HuH-7.5 (cell line): ENCODE results near the gene DNAJC12.
A peak's percentile ranks its signal among the peaks of the same experiment; 100 is the strongest.
"Not testable (repeated sequence)": the region's sequence is repeated elsewhere in the genome, so short reads cannot be mapped to it uniquely, and the experiment has no call there.

Experiments
- DNase-seq: peaks from one replicate; pipeline ENCODE4 v3.0.0; 2011; ENCODE audit warnings: low spot score

The DNAJC12 gene

DNA sequence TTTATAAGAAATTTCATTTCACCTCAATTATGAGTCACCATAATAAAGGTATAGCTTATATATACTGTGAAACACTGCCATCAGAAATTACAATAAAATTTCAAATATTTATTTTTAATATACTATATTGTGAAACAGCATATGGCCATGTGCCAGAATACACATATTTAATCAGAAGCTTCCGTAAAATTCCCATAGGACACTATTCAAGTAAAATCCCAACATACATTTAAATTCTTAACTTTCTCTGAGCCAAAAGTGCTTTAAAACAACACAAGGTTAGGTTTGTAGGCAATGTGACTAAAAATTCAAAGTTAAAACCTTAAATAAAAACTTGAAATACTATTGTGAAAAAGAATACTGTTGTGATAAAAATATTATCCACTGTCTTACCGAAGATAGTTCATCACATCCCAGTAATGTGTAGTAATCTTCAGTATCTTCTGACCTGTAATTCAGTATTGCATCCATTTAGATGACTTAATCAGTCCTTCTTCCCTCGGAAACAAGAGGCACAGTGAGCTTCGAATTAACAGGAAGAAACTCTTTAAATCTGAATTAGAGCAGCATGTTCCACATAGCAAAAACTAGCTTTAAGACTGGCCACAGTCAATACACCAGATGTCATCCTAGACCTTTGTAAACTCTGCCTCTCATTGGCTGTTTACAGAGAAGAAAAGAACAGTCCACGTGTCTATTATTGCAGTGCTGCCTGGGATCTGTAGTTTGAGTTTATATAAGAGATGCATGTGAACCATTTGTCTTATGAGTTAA, at the start of gene DNAJC12:
TSS of gene DNAJC12 (minus strand) at position 648 of the 774 bp plus-strand sequence. CDS start at position 471, 177 bp downstream.
- DNase-seq = peak; percentile 12

DNA sequence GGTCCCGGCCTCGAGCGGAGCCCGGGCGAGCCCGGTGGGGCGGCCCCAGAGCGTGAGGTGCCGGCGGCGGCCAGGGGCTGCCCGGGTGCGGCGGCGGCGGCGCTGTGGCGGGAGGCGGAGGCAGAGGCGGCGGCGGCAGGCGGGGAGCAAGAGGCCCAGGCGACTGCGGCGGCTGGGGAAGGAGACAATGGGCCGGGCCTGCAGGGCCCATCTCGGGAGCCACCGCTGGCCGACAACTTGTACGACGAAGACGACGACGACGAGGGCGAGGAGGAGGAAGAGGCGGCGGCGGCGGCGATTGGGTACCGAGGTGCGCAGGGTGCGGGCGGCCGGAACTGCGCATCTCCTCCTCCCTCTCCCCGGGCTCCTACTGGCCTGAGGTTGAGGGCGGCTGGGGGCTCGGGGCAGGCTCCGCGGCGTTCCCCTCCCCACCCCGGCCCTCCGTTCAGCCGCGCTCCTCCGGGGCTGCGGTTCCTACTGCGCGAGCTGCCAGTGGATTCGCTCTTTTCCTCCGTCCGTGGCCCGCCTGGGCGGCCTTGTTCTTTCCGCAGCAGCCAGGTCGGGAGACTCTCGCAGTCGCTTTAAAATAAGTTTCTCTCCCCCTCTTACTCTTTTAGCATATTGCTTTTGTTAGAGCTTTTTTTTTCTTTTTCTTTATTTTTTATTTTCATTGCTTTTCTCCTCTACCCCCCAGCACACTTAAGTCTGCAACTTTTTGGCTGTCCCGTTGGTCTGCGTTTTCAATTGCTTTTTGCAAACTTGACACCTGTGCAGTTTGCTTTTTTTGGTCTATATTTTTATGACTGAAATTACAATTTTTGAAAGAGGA, 47.1 kb upstream of the DNAJC12 start:
- DNase-seq = peak; percentile 56

DNA sequence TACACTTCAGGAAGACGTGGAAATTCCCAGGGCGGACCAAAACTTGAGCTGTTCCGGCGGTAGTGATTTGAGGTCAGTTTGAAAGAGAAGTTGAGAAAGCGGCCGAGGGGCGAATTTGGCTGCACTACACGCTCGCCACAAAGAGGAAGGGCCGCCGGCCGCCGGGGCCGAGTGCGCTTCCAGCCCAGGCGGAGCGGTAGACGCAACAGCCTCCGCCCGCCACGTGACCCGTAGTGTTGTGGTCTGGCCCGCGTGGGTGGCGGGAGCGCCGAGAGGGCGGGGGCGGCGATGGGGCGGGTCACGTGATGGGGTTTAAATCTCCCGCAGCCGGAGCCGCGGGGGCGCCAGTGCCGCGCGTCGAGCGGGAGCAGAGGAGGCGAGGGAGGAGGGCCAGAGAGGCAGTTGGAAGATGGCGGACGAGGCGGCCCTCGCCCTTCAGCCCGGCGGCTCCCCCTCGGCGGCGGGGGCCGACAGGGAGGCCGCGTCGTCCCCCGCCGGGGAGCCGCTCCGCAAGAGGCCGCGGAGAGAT, 46.4 kb upstream of the DNAJC12 start, which contains the start of gene SIRT1:
TSS of gene SIRT1 (plus strand) at position 344 of the 529 bp plus-strand sequence. CDS start at position 410, 66 bp downstream.
- DNase-seq = peak; percentile 76

DNA sequence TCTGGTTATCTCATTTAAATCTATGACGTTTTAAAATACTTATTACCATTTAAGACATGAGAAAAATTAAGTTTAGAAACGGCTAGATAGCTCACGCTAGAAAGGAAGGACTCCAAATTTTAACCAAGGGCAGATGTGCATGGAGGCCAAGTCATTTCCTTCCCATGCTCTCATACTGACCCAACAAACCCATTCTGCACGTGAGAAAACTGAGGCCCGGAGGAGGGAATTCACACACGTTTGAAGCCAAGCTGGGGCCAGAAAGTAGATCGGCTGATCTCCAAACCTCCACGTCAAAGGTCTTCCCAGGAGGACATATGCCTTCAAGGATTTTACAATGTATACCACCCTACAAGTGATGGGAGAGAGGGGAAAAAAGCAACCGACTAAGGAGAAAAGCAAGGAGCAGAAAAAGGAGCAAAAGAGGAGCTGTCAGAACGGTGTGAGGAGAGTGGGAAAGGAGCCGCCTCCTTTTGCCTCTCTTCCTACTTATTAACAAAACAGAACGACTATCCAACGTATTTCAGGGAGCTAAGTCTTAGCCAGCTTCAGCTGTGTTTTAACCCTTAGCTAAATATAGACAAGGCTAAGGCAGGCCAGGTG, 45.8 kb upstream of the DNAJC12 start:
- no peak for DNase-seq

DNA sequence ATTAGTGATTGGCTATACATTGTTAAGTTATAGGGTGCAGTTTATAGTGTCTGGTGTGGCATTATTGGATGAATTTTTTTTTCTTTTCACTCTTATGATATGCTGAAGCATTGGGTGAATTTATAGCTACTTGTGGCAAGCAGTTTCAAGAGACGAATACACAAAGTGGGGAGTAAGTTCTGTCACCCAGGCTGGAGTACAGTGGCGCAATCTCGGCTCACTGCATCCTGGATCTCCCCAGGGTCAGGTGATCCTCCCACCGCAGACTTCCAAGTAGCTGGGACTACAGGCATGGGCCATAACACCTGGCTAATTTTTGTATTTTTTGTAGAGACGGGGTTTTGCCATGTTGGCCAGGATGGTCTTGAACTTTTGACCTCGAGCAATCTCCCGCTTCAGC, 40.1 kb upstream of the DNAJC12 start:
- DNase-seq = no peak

DNA sequence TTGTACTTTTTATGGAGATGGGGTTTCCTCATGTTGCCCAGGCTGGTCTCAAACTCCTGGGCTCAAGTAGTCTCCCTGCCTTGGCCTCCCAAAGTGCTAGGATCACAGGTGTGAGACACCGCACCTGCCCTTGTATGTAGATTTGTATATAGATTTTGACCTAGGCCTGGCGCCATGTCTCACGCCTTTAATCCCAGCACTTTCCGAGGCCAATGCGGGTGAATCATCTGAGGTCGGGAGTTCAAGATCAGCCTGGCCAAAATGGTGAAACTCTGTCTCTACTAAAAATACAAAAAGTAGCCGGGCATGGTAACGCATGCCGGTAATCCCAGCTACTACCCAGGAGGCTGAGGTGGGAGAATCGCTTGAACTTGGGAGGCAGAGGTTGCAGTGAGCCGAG, 39.4 kb upstream of the DNAJC12 start:
- not testable (repeated sequence) for DNase-seq

DNA sequence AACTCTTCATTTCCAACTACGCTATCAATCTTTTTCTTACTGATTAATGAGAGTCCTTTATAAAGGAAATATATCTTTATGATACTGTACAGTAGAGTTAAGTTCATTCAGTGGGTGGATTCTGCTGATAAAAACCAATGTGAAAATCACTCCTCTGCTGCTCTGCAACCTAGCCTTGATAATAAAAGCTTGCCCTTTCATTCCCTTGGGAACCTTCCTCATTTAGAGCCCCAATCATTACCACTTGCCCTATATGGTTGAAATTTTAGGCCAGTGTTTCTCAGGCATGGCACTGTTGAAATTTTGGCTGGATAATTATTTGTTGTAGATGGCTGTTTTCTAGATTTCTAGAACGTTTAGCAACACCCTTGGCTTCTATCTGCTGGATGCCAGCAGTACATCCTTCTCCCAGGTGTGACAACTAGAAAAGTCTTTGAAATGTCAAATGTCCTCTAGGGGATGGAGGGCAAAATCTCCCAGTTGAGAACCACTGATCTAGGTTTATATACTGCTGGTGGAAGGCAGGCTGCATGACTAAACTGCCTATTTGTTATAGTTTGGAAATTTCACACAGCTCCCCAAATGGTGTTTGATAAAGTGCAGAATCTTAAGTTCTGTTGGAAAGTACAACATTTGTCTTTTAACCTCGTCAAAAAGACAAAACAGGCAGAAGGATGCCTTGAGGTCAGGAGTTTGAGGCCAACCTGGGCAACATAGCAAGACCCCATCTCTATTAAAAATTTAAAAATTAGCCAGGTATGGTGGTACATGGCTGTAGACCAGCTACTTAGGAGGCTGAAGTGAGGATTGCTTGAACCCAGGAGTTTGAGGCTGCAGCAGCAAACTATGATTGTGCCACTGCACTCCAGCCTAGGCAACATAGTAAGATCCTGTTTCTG, 37.6 kb upstream of the DNAJC12 start:
- no peak for DNase-seq

DNA sequence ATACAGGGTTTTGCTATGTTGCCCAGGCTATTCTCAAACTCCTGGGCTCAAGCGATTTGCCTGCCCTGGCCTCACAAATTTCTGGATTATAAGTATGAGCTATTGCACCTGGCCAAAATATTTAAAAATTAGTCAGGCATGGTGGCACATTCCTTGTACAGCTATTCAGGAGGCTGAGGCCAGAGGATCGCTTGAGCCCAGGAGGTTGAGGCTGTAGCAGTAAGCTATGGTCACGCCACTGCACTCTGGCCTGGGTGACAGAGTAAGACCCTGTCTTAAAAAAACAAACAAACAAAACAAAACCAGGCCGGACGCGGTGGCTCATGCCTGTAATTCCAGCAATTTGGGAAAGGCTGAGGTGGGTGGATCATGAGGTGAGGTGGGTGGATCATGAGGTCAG, 32.0 kb upstream of the DNAJC12 start:
- DNase-seq = no peak

DNA sequence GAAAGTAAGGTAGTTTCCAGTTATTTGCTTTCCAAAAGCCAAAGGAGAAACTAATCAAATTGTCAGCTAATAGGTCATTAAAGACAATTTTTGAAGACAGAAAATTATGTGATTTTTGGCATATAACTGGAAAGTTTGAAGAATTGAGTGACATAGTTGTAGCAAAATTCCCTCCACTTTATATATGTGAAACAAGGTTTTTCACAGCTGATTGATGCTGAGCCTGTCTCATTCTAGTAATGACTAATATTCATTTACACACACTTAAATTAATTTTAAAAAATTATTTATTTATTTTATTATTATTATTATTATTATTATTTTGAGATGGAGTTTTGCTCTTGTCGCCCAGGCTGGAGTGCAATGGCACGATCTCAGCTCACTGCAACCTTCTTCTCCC, 30.1 kb upstream of the DNAJC12 start:
- no peak for DNase-seq

DNA sequence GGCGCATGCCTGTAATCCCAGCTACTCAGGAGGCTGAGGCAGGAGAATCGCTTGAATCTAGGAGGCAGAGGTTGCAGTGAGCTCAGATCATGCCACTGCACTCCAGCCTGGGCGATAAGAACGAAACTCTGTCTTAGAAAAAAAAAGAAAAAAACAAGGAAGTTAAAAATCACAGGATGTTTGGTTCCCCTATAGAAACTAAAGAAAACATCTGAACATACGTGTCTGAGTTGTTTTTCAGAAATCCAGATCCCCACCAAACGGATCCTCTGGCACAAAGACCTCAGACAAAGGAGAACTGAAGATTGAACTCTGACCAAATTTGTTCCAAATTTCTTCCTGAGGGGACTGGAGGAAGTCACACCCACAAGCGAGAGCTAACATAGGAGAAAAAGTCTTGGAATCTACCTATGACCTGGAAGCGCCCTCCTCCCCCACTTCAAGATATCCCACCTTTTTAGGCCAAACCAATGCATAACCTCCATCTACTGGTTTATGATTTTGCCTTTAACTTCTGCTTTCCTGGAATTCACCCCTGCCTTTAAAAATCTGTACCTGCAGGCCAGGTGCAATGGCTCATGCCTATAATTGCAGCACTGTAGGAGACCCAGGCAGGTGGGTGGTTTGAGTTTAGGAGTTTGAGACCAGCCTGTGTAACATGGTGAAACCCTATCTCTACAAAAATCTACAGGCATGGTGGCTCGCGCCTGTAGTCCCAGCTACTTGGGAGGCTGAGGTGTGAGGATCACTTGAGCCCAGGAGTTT, 26.8 kb upstream of the DNAJC12 start:
- DNase-seq = no peak

DNA sequence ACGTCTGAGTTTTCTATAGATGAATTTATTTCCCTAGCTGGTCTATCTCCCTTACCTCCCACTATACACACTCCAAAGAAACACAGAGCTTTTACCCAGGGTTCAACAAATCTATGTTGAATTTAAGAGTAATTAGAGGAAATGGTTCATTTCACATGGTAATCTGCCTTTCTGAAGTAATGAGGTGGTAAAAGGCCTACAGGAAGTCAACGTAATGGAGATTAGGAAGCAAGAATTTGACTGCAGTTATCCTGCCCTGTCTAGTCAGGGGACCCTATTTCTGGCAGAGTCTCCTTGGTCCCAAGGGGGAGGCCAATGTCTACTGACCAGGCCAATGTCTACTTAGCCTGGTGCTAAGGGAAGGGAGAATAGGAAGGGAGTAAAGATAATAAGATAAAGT, 25.1 kb upstream of the DNAJC12 start:
- no peak for DNase-seq

DNA sequence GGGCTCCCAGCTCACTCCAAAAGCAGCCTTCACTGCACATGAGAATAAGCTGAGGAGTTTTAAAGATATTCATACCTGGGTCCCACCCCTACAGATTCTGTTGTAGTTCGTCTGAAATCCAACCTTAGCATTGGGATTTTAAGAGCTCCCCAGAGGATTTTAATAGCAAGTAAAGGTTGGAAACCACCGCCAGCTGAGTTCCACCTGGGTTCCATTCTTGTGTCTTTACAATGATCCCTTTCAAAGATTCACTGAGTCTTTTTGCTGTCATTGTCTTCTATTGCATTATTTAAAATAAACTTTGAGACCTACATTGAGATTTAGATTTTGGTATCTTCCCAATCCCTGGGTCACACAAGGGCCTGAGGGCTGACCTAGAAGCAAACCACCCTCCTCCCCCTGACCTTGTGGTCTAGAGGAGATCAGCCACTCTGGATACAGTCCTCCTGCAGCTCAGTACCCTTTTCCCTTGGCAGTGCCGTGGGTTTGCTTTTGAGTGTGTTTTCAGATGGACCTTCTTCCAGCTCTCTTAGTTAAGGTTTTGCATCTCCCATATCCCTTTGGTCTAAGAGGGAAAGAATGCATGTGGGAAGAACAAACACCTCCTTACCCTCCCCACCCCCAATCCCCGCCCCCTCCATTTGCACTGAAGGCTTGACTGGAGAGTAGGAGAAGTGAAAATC, 23.9 kb upstream of the DNAJC12 start:
- DNase-seq = no peak

DNA sequence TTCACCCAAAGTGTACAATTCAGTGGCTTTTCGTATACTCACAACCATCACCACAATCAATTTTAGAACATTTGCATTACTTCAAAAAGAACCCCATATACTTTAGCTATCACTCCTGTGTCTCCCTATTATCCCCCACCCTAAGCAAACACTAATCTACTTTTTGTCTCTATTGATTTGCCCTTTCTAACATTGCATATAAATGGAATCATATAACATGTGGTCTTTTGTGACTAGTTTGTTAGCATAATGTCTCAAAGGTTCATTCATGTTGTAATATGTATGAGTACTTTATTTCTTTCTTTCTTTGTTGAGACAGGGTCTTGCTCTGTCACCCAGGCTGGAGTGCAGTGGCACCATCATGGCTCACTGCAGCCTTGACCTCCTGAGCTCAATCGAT, 21.0 kb upstream of the DNAJC12 start:
- DNase-seq = no peak

DNA sequence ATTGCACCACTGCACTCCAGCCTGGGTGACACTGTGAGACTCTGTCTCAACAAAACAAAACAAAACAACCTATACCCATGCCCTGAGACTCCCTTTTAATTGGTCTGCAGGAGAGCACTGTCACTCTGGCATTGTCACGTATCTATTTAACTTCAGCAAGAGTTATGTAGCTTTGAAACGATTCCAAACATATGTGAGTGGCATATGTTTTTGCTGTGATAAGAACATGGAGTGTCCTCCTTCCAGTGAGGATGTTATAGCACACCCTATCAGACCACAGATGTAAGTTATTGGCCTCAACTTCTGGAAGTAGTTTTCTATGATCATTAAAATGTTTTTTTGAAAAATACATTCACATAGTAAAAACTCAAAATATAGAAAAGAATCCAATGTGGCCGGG, 15.5 kb upstream of the DNAJC12 start:
- DNase-seq = no peak

DNA sequence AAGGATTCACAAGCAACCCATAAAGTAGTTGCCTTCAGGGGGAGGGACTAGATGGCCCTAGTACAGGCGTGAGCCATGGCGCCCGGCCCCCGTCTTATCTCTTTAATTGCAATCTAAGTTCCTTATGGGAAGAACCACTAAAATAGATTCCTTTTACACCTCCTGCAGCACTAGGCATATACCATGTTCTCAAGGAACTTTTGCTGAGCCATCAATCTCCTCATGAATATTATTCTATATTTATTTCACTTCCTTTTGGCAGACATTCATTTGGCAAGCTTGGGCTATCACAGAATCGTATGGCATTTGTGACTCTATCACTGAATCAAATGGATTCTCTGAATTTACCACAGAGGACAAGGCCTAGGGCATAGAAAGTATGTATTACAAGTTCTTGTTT, 14.8 kb upstream of the DNAJC12 start:
- no peak for DNase-seq

DNA sequence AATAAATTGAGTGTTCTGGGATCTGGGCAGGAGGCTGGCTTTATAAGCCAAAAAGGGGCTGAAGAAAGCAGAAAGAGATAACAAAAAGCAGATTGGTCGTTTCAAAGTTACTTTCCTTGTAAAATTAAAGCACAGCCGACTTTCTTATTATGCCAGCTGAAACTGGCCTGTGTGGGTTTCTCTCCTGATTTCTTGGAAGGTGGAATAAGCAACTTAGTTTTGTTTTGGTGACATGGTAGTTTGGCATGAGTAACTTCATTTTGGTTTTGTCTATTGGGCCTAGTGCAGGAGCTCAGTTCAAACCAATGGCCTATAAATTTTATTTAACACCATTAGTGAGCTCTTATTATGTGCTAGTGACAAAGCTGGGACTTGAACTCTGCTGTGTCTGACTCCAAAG, 13.2 kb upstream of the DNAJC12 start:
- DNase-seq = no peak

DNA sequence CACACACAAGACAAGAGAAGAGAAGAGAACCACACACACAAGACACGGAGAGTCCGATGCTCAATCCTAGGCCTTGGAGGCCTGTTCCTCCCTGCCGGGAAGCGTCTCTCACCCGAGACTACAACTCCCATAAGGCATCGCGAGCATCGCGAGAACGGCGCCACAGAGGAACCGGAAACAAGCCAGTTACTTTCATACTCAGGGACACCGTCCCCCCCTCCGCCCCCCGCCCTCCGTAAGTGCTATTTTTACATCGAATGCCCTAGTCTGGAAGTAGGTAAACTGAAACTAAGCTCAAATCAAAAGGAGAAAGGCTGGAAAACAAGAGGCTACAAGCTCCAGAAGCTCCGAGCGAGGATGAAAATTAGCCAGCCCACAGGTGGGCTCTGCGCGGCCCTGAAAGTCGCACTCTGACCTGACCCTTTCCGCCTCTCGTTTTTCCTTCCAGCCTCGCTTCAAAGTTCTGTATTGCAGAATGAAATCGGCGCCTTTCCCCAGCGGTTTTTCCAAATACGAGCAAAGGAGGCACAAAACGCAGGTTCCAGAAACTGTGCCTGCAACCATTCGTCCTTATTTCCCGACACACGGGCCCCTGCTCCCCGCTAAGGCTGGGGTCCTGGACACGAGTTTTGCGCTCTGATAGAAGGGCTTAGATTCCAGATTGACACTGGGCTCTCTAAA, 11.5 kb upstream of the DNAJC12 start:
- DNase-seq = peak; percentile 60

DNA sequence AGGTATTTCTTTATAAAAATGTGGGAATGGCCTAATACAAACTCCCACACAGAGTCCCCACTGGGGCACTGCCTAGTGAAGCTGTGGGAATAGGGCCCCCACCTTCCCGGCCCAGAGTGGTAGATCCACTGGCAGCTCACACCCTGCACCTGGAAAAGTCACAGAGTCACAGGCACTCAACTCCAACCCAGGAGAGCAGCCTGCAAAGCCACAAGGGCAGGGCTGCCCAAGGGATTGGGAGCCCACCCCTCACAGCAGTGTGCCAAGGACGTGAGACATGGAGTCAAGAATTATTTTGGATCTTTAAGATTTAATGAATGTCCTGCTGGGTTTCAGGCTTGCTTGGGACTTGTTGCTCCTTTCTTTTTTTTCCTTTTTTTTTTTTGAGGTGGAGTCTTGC, 5.3 kb upstream of the DNAJC12 start:
- DNase-seq = no peak

DNA sequence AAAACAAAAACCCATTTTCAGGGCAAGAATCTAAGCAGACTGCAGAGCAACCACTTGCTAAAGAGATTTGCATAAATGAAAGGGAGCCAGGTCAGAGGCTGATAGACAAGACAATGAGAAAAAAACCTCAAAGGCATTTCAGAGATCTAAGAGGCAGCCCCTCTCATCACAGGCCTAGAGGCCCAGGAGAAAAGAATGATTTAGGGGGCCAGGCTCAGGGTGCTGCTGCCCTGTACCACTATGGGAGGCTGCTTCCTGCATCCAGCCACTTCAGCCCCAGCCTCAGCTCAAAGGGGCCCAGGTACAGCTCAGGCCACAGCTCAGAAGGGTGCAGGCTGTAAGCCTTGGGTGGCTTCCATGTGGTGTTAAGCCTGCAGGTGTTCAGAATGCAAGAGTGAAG, 3.7 kb upstream of the DNAJC12 start:
- DNase-seq = no peak

DNA sequence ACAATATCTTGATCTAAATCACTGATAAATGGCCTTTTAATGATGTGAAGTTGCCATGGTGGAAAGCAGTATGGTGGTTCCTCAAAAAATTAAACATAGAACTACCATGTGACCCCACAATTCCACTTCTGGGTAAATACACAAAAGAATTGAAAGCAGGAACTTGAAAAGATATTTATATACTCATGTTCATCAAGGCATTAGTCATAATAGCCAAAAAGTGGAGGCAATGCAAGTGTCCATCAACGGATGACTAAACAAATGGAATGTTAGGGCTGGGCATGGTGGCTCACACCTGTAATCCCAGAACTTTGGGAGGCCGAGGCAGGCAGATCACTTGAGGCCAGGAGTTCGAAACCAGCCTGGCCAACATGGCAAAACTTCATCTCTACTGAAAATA, 2.0 kb upstream of the DNAJC12 start:
- DNase-seq = no peak
